Stimulated activated CD8-positive, alpha-beta memory T cell treated with anti-CD3 and anti-CD28 coated beads, Interleukin-4, amount 100 ng/mL, for 4 hours (primary cell): ENCODE measurements around the gene PRKAR1B.

ENCODE experiments used
- DNase-seq, 2 donors: peaks; one replicate each; pipeline ENCODE4 v3.0.0-alpha.2; 2020; ENCODE audit warnings: low read depth in 2 of 2, low spot score in 1 of 2

The PRKAR1B gene

DNA sequence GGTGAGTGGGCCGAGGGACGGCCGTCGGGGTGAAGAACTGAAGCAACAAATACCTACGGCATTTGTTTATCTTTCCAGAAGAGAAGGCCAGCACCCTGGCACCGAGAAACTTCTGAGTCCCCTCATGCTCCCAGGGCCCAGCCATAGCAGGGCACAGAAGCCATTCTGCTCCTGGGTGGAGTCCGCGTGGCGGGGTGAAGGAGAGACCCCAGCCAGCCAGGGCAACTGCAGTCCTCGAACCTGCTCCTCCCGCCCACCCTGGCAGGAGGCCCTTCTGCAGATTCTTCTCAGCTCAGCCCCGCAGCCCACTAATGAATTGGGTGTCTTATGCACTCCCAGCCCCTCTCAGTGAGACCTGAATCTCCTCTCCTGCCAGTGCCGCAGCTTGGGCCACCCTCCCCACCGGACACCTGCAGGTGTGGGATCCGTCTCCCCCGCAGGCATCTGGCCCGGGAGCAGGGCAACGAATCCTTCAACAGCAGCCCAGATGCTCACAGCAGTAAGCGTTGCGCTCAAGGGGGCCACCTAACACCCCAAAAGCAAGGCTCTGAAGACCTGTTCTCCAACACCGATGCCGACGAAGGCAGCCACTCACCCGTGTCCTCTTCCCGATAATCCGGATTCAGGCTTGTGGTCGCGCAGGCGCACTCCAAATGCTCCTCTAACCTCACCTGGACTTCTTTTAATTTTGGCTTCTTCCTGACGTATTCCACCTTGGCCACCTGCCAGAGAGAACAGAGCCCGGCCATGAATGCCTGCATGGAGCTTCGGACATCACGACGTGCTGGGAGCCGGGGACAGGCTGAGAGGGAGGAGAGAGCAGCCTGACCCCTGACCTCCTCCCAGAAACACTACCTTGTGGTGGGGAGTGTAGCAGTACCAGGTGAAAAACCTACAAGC is 226.3 kb downstream of the PRKAR1B start:
- no peak for DNase-seq

DNA sequence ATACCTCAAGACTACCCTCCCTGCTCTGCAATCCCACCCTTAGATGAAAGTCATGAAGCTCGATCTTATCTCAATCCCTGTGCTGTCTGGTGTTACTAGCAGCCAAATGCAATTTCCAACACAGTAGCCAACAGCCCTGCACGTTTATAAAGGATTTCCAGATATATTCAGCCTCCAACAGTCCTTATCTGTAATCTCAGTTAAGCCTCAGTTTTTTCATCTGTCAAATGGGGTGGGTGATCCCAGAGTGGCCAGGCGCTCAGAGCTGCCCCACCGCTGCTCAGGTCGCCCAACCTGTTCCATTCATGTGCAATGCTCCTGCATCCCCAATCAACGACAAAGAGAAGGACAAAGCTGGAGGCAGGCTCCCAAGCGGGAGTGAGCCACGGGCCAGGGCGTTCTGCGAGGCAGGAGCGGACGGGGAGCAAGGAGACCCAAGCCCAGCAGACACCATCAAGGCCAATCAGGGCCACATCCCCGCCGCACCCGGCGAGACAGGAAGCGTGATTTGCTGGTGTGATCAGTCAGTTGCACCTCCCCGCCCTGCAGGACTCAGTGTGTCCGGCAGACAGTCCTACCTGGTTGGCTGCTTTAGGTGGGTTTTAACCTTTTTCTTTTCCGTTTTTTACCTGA is 227.1 kb downstream of the PRKAR1B start:
- no peak for DNase-seq
